HEK293 (cell line): ENCODE measurements around the gene DLGAP3.

ENCODE experiments used
- GLI2 ChIP-seq: fragments of 450-650 bp; formaldehyde crosslinking; IDR thresholded peaks from 2 replicates; pipeline ENCODE4; 2017; ENCODE audit warnings: missing biosample characterization, missing genetic modification characterization, low read depth, borderline replicate concordance
- GLI4 ChIP-seq: fragments of 450-650 bp; formaldehyde crosslinking; IDR thresholded peaks from 2 replicates; pipeline ENCODE4 v1.5.1; 2016; ENCODE audit warnings: missing biosample characterization, missing genetic modification characterization
- YY1 ChIP-seq: fragments of 450-650 bp; formaldehyde crosslinking; IDR thresholded peaks from 2 replicates; pipeline ENCODE4 v1.5.1; 2018; ENCODE audit warnings: missing biosample characterization, missing genetic modification characterization
- ZBTB17 ChIP-seq: fragments of 450-650 bp; formaldehyde crosslinking; IDR thresholded peaks from 2 replicates; pipeline ENCODE4 v1.5.1; 2016; ENCODE audit warnings: missing biosample characterization, missing genetic modification characterization
- ZNF121 ChIP-seq: fragments of 450-650 bp; formaldehyde crosslinking; IDR thresholded peaks from 2 replicates; pipeline ENCODE4 v1.5.1; 2016; ENCODE audit warnings: missing biosample characterization, missing genetic modification characterization
- ZNF202 ChIP-seq: fragments of 450-650 bp; formaldehyde crosslinking; IDR thresholded peaks from 2 replicates; pipeline ENCODE4 v1.5.1; 2016; ENCODE audit warnings: missing biosample characterization, missing genetic modification characterization, borderline replicate concordance
- ZNF530 ChIP-seq: fragments of 450-650 bp; formaldehyde crosslinking; IDR thresholded peaks from 2 replicates; pipeline ENCODE4 v1.5.1; 2016; ENCODE audit warnings: low read depth, missing biosample characterization, missing genetic modification characterization
- ZNF664 ChIP-seq: fragments of 450-650 bp; formaldehyde crosslinking; IDR thresholded peaks from 2 replicates; pipeline ENCODE4 v1.5.1; 2016; ENCODE audit warnings: missing biosample characterization, missing genetic modification characterization
- TF ChIP-seq, protein P1 (sequence below): fragments of 450-650 bp; formaldehyde crosslinking; IDR thresholded peaks from 2 replicates; pipeline ENCODE4 v1.5.1; 2016; ENCODE audit warnings: missing biosample characterization, missing genetic modification characterization
- TF ChIP-seq, protein P2 (sequence below): fragments of 450-650 bp; formaldehyde crosslinking; IDR thresholded peaks from 2 replicates; pipeline ENCODE4 v1.5.1; 2016; ENCODE audit warnings: missing biosample characterization, missing genetic modification characterization
- TF ChIP-seq, protein P3 (sequence below): fragments of 450-650 bp; formaldehyde crosslinking; IDR thresholded peaks from 2 replicates; pipeline ENCODE4 v1.5.1; 2017; ENCODE audit warnings: missing biosample characterization, mild to moderate bottlenecking, missing genetic modification characterization, moderate library complexity
- TF ChIP-seq, protein P4 (sequence below): fragments of 450-650 bp; formaldehyde crosslinking; IDR thresholded peaks from 2 replicates; pipeline ENCODE4 v1.5.1; 2016; ENCODE audit warnings: missing biosample characterization, missing genetic modification characterization
- TF ChIP-seq, protein P5 (sequence below): fragments of 450-650 bp; formaldehyde crosslinking; IDR thresholded peaks from 2 replicates; pipeline ENCODE4 v1.5.1; 2017; ENCODE audit warnings: missing biosample characterization, missing genetic modification characterization
- TF ChIP-seq, protein P6 (sequence below): sonication (generic); formaldehyde crosslinking; IDR thresholded peaks from 2 replicates; pipeline ENCODE4 v1.8.1; 2022; ENCODE audit warnings: mild to moderate bottlenecking, moderate library complexity, missing genetic modification reagents

DNA sequence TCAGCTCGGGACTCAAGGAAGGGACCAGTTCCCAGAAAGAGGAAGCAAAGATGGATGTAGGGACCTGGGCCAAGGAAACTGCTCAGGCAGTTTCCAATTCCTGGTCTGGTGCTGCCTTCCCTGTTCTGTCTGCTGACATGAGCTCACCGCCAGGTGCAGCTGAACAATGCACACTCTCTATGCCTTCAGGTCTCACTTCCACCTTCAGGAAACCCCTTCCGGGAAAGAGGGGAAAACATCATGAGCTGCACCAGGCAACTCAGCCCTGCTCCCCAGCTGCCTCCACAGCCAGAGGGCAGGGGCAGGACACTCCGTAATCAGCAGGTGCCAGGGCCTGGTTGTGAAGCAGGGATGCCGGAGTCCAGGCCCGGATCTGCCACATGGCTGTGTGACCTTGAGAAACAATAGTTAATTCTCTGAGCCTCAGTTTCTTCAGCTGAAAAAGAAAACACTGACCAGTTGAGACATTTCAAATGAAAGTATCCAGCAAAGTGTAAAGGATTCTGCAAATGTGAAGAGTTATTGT lies 97.7 kb downstream of the DLGAP3 start:
- TF ChIP-seq, protein P1, sequence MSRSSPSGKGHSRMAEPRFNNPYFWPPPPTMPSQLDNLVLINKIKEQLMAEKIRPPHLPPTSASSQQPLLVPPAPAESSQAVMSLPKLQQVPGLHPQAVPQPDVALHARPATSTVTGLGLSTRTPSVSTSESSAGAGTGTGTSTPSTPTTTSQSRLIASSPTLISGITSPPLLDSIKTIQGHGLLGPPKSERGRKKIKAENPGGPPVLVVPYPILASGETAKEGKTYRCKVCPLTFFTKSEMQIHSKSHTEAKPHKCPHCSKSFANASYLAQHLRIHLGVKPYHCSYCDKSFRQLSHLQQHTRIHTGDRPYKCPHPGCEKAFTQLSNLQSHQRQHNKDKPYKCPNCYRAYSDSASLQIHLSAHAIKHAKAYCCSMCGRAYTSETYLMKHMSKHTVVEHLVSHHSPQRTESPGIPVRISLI (tag by site-specific recombination), result no peak
- TF ChIP-seq, protein P2, sequence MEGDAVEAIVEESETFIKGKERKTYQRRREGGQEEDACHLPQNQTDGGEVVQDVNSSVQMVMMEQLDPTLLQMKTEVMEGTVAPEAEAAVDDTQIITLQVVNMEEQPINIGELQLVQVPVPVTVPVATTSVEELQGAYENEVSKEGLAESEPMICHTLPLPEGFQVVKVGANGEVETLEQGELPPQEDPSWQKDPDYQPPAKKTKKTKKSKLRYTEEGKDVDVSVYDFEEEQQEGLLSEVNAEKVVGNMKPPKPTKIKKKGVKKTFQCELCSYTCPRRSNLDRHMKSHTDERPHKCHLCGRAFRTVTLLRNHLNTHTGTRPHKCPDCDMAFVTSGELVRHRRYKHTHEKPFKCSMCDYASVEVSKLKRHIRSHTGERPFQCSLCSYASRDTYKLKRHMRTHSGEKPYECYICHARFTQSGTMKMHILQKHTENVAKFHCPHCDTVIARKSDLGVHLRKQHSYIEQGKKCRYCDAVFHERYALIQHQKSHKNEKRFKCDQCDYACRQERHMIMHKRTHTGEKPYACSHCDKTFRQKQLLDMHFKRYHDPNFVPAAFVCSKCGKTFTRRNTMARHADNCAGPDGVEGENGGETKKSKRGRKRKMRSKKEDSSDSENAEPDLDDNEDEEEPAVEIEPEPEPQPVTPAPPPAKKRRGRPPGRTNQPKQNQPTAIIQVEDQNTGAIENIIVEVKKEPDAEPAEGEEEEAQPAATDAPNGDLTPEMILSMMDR (tag by site-specific recombination), result no peak
- TF ChIP-seq GLI2 (tag by site-specific recombination) (no peak), ZNF202 (tag by site-specific recombination) (no peak), ZNF664 (tag by site-specific recombination) (no peak), YY1 (tag by site-specific recombination) (no peak), ZNF121 (tag by site-specific recombination) (no peak), ZNF530 (no peak), GLI4 (tag by site-specific recombination) (no peak), ZBTB17 (tag by site-specific recombination) (no peak)
- TF ChIP-seq, protein P3, sequence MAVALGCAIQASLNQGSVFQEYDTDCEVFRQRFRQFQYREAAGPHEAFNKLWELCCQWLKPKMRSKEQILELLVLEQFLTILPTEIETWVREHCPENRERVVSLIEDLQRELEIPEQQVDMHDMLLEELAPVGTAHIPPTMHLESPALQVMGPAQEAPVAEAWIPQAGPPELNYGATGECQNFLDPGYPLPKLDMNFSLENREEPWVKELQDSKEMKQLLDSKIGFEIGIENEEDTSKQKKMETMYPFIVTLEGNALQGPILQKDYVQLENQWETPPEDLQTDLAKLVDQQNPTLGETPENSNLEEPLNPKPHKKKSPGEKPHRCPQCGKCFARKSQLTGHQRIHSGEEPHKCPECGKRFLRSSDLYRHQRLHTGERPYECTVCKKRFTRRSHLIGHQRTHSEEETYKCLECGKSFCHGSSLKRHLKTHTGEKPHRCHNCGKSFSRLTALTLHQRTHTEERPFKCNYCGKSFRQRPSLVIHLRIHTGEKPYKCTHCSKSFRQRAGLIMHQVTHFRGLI, result no peak
- TF ChIP-seq, protein P4, sequence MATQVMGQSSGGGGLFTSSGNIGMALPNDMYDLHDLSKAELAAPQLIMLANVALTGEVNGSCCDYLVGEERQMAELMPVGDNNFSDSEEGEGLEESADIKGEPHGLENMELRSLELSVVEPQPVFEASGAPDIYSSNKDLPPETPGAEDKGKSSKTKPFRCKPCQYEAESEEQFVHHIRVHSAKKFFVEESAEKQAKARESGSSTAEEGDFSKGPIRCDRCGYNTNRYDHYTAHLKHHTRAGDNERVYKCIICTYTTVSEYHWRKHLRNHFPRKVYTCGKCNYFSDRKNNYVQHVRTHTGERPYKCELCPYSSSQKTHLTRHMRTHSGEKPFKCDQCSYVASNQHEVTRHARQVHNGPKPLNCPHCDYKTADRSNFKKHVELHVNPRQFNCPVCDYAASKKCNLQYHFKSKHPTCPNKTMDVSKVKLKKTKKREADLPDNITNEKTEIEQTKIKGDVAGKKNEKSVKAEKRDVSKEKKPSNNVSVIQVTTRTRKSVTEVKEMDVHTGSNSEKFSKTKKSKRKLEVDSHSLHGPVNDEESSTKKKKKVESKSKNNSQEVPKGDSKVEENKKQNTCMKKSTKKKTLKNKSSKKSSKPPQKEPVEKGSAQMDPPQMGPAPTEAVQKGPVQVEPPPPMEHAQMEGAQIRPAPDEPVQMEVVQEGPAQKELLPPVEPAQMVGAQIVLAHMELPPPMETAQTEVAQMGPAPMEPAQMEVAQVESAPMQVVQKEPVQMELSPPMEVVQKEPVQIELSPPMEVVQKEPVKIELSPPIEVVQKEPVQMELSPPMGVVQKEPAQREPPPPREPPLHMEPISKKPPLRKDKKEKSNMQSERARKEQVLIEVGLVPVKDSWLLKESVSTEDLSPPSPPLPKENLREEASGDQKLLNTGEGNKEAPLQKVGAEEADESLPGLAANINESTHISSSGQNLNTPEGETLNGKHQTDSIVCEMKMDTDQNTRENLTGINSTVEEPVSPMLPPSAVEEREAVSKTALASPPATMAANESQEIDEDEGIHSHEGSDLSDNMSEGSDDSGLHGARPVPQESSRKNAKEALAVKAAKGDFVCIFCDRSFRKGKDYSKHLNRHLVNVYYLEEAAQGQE (tag by site-specific recombination), result no peak
- TF ChIP-seq, protein P5, sequence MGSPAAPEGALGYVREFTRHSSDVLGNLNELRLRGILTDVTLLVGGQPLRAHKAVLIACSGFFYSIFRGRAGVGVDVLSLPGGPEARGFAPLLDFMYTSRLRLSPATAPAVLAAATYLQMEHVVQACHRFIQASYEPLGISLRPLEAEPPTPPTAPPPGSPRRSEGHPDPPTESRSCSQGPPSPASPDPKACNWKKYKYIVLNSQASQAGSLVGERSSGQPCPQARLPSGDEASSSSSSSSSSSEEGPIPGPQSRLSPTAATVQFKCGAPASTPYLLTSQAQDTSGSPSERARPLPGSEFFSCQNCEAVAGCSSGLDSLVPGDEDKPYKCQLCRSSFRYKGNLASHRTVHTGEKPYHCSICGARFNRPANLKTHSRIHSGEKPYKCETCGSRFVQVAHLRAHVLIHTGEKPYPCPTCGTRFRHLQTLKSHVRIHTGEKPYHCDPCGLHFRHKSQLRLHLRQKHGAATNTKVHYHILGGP (tag by site-specific recombination), result no peak
- TF ChIP-seq, protein P6, sequence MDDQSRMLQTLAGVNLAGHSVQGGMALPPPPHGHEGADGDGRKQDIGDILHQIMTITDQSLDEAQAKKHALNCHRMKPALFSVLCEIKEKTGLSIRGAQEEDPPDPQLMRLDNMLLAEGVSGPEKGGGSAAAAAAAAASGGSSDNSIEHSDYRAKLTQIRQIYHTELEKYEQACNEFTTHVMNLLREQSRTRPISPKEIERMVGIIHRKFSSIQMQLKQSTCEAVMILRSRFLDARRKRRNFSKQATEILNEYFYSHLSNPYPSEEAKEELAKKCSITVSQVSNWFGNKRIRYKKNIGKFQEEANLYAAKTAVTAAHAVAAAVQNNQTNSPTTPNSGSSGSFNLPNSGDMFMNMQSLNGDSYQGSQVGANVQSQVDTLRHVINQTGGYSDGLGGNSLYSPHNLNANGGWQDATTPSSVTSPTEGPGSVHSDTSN (CRISPR knock-in tag), result no peak
